GM19351 (cell line): ENCODE measurements around the gene BRF1.

Source experiments
- ATAC-seq: cut with Tn5 transposase; IDR thresholded peaks from one replicate; pipeline ENCODE4 v1.9.1; 2021; ENCODE audit warnings: mild to moderate bottlenecking, moderate library complexity; ENCODE audit not compliant: unreplicated experiment

BRF1 gene

DNA sequence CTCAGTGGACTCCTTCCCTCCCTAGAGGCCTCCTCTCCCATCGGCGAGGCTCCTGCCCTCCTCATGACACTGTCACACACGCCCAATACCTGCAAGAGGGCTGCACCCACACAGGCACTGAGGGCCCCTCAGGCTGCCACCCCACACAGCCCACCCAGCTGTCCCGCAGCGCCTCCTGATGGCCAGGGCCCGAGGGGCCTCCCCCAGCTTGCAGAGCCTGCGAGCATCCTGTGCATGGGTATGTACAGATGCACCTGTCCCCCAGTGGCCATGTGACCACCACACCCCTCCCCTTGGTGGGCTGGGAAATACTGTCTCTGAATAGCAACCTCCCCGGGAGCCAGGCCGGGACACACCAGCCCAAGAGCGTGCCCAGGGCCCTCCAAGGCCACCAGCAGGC, 100.7 kb downstream of the BRF1 start:
- no peak for ATAC-seq

DNA sequence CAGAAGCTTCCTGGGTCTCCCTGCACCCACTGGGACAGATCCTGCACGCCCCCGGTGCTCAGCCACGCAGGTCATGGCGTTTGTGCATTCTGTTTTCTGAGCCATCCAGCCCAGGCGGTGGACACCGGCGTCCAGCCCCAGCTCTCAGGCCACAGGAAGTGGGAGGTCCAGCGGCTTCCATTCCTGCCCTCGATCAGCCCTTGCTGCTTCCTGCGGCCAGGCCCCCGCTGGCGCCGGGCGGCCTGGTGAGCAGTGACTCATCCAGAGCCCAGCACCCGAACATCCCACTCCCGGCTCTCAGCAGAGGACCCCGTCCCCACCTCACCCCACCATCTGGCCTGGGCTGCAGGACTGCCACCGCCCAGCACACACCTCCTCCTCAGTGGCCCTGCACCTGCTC, 101.7 kb downstream of the BRF1 start:
- no peak for ATAC-seq

DNA sequence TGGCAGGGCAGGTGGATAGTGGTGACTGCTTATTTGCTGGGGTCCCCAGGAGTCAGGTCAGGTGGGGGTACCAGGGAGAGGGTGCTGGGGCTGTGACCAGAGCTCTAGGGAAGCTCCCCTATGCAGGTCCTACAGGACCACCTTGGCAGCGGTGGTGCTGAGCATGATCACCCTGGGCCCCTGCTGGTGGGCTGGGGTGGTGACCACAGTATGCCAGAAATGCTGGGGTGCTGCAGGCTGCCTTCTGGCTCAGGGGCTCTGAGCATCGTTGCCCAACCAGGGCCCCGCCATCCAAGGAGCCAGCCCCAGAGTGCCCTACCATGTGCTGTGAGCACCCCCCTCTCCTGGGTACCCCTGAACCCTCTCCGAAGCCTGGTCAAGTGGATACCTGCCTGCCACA, 102.2 kb downstream of the BRF1 start:
- no peak for ATAC-seq

DNA sequence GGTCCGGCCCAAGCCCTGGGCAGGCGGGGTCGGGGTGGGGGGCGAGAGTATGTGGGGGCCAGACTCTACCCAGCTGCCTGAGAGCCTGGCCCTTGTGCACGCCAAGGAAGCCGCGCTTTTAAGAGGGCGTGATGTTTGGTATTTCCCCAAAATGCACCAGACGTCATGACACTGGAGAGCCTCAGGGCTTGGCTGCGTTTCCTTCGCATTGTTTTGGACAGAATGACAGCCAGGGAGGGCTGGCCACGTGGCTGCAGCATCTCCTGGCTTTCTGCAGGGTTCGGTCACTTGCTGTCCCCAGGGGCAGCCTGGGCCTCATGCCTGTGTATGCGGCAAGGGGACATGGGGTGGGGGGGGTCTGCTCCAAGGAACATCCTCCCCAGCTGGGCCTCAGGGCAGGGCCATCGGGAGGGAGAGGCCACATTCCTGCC, 103.6 kb downstream of the BRF1 start:
- ATAC-seq, result no peak

DNA sequence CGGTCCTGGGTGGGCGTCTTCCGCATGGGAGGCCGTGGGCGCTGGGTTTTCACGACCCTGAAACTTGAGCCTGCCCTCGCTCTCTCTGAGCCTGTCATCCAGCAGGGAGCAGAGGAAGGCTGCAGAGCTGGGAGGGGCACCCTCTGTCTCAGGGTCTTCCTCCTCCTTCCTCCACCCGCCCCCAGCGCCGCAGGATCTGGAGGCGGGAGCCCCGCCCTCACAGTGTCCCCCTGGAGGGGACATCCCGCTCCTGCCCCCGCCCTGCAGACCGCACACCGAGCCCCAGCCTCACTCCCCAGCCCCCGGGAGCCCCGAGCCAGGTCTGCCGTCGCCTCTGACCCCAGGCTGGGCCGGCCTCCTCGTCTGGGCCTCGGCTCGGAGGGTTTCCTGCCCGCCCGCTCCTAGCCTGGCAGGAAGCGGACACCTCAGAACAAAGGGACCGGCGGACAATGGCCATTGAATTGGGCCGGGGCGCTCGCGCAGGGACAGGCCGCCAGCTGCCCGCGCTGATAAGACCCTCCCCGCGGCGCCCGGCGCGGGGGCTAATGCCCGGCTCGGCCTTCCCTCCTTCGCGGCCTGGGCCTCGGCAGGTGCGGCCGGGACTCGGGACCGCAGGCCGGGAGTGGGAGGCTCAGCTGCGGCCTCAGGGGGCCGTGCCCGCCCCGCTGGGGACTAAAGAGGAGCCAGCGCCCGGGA, 104.4 kb downstream of the BRF1 start:
- no peak for ATAC-seq

DNA sequence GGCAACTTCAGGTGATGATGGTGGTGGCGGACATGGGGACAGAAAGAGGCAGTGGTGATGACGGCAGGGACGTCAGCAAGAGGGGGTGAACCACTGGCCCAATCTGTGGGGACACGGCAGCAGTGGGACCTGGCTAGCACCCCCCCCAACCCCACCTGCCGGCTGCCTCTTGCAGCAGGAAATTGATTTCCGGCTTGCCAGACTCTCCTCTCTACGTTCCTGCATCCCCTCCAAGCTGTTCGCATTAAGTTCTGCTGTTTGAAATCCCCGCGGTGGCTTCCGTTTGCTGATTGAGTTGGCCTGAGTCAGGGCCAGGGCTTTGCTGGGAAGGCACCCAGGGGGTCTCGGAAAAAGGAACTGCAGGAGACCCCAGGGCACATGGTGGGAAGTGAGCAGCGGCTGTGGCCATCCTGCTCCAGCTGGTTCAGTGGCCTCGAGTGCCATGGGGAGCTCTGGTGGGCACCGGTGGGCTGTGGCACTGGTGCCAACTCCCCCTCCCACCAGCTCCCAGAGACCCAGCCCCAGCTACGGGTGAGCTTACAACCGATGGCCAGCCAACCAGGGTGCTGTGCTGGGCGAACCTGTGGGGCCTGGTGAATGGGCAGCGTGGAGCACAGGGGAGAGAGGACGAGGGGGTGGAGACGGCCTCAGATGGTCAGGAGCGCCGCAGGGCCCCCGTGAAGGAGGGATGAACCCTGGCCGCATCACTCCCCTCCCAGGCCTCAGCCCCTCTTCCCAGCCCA, 105.1 kb downstream of the BRF1 start:
- no peak for ATAC-seq

DNA sequence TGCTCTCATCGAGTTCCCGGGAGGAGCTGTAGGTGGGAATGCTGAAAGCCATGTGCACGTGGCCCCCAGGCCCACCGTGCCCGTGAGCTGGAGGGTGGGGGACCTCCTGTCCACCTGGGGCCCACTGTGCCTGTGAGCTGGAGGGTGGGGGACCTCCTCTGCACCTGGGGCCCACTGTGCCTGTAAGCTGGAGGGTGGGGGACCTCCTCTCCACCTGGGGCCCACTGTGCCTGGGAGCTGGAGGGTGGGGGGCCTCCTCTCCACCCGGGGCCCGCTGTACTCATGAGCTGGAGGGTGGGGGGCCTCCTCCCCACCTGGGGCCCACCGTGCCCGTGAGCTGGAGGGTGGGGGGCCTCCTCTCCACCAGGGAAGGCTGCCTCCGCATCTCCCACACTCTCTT, 105.8 kb downstream of the BRF1 start:
- ATAC-seq, result no peak

DNA sequence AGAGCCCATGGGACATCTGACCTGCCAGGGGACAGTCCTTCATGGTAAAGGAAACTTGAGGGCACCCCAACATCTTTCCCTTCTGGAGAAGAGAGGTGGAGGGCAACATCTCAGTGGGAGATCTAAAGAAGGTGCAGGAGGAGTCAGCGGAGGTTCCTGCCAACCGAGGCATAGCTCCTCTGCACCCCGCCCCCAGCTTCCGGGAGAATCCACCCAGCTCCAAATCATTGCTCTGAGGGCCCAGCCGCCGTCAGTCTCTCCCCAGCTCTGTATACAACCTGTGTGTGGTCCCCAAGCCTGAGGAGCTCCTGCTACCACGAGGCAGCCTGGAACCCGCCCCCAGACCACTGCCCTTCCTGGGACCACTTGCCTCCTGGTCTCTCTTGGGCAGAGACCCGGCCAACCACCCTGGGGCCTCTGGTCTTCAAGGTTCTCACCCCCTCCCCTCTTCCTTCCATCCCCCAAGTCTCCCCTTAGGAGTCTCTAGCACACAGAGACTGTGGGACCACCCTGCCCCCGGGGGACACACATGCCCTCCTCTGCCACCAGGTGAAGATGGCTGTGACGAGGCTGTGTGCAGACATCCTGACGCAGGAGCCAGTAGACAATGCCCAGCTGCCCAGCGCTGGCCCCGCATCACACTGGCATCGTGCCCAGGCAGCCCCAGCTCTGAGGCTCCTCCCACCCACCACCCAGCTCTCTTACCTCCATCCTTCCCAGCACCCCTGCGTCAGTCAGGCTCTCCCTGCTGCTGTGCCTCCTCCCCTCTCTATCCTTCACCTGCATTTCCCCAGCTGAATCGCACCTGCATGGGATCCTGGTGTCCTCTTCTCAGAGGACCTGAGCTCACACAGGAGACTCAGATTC, 106.7 kb downstream of the BRF1 start:
- no peak for ATAC-seq

DNA sequence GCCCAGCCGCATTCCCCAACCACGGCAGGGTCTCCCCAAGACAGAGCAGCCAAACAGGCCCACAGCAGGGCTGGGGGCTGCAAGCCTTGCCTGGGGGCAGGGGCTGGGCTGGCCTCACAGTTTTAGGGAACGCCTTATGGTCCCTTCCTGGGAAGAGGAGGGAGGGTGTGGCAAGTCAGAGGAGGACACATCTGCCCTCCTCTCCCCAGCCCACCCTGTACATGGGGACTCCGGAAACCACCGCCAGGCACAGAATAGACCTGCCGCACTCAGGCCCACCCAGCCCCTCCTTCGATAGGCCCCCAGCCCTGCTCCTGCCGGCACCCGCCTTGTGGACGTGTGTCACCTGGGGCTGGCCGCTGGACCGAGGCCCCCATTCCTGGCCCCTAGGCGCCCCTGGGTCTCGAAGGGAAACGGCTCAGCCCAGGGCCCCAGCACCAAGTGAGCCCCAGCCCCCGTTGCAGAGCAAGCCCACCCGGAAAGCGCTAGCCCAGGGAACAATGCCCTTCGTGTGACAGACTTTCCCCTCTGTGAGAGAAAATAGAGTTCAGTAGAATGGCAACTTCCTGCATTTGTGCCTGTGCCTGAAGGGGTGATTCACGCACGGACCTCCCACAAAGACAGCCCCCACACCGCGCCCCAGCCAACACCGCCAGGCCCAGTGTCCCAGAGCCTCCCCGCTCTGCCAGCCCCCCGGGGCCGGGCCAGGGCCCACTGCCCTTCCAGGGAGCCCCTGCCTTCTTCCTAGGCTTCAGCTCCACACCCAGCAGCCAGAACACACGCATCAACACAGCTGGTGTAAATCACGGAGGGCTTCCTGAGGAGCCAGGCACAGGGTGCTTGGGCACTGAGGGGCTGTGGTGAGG, 107.7 kb downstream of the BRF1 start:
- ATAC-seq, result no peak

DNA sequence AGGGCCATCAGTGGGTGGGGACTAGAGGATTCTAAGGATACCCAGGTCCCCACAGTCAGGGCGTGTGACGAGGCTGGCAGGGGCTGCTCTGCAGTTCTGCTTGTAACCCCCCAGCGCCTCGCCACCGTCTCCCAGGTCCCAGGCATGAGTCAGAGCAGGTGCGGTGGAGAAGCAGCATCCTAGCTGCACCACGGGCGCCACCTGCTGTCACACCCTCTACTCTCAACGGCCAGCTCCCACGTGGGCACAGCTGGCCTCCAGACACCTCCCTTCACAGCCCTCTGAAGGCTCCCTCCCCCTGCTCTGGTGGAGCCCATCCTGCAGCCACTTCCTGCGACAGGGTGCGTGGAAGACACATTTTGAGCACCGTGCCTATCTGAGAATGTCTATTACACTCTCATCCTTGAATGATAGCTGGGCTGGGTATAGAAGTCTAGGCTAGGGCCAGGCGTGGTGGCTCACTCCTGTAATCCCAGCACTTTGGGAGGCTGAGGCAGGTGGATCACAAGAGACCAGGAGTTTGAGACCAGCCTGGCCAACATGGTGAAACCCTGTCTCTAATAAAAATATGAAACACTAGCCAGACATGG, 112.8 kb downstream of the BRF1 start:
- ATAC-seq, result no peak

DNA sequence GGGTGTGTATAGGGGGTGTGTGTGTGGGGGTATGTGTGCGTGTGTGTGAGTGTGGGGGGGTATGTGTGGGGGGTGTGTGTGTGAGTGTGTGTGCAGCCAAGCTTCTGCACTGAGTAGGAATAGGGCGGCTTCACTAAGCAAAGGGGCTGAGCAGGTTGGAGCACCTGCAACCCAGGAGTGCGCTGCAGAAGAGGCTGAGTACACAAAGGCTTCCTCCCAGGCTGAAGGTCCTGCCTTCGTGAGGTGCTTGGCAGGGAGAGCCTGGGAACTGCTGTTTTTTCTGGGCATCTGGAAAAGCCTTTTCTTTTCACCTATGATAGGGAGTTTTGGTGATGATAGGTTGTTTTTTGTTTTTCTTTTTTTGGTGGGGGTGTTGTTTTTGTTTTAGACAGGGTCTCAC, 113.7 kb downstream of the BRF1 start:
- no peak for ATAC-seq

DNA sequence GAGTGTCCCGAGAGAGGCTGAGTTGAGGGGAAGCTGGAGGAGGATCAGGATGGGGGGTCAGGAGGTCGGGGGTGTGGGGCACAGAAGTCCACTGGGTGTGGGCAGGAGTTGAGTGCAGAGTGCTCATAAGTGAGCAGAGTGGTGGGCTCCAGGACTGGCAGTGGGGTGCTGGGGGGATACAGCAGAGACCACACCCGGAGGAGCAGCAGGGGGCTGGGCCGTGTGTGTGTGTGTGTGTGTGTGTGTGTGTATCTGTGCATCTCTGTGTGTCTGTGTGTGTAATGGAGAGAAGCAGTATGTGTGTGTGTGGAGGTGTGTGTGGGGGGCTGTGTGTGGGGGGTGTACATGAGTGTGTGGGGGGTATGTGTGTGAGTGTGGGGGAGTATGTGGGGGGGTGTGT, 114.8 kb downstream of the BRF1 start:
- ATAC-seq, result no peak

DNA sequence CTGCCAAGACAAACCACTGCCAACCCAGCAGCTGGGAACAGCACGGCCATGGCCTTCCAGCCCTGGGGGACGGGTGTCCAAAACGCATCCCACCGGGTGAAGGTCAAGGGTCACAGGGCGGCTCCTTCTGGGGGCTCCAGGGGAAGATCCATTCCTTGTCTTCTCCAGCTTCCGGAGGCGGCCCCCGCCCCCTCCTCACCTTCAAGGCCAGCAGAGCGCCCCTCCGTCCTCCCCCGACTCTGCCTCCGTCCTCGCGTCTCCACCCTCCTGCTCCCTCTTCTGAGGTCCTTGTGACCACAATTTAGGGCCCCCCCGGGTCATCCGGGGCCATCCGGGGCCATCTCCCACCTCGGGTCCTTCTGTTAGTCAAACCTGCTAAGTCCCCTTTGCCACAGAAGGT, 115.8 kb downstream of the BRF1 start:
- ATAC-seq, result no peak

DNA sequence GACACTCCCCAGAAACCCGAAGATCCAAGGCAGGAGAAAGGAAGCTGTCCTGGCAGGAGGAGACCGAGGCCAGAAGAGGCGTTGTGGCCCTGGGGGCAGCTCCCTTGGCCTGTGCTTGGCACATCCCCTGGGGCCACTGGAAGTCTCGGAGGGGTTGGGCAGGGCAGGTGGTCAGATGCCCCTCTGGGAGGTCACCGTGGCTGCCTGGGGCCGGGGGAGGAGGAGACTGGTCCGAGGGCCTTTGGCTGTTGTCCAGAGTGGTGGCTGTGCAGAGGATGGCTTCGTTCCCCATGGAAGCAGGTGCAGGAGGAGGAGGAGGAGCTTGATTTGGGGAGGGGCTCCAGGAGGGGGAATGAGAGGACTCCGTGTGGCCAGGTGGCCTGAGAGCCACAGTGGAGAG, 116.3 kb downstream of the BRF1 start:
- ATAC-seq, result no peak

DNA sequence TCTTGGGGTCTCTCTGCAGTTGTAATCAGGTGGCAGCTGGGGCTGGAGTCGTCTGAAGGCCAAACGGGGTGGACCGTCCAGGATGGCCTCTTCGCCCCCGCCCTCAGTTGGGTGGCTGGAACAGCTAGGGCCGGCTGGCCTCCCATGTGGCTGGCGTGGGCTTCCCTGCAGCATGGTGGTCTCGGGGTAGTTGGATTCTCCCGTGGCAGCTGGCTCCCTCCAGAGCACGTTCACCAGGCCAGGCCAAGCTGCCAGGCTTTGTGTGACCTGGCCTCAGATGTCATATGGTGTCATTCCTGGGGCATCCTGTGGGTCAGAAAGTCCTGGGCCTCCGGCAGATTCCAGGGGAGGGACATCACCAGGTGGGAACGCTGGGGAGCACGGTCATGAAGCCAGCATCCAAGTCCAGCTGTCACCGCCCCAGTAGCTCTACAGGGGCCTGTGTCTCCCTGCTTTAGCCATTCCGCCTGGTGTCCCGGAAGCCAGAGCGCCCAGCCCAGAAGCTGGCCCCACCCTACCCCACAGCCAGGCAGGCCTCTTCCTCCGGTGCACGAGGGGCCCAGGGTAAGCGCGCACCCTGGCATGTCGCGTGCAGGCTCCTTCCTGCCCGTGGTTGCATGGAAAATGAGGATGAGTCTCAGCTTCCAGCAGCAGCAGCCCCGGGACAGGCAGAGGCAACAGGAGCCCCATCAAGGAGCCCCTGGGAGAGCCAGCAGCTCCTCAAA, 118.3 kb downstream of the BRF1 start:
- ATAC-seq, result no peak

DNA sequence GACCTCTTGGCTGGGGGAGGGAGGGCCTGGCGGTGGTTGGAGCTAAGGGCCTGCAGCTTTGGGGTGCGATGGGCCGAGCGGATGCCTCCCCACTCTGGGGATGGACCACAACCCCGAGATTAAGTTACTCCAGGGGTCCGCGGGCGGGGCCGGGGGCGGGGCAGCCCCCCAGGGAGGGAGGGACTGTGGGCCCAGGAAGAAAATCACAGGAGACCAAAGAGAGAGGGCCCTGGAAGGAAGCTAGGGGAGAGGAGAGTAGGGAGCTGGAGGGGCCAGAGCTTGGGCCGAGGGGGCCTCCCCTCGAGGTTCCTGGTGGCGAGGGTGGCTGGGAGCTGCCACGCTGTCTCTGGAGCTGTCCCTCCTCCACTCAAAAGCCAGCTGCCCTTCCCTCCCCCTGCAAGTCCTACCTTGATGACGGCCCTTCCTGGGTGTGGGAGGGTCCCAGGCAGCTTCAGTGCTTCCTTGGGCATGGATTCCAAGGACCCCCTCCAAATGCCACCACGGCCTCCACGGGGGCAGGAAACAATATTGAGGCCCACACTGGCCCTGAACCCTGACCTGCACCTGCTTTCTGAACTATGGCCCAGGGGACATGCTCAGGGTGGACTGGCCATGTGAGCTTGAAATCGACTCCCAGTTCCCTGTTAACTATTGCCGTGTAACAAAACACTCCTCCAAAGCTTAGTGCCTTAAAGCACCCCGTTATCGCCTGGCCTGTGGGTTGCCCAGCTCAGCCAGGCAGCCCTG, 119.1 kb downstream of the BRF1 start:
- ATAC-seq, result no peak

DNA sequence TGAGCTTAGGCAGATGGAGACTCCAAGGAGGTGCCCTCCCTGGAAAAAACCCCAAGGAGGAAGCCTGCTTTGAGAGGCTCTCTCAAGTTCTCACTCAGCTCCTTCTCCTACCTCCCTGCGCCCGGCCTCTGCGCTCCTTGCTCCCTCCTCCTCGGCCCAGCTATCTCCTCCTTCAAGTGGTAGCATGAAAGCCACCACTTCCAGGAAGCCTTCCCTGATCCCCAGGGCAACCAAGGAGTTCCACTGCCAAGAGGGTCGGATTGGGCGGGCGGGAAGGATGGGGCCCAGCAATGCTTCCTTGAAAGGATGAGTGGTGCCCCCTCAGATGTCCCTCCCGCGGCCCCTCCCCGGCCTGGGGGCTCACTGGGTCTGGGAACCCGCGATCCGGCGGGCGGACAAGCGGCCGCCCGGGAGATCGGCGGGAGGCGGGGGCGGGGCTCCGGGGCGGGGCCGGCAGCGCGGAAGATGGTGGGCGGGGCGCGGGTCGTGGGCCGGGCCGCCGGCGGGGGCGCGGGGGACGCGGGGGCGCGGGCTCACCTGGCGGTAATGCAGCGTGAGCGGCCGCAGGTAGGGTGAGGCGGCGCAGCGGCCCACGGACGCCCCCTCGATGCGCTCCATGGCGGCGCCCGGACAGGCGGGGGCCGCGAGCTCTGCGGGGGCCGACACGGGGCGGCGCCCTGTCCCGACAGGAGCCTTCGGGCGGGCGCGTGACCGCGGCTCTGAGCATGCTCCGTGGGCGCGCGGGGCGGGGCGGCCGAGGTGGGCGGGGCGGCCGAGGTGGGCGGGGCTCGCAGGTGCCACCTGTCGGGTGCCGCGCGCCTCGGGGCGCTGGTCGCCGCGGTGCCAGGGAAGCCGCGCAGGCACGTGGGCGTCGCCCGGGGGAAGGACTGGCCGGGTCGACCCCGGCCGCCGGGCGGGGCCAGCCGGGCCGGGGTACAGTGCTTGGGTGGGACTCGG, 119.9 kb downstream of the BRF1 start, which contains the start of gene NUDT14:
TSS of gene NUDT14 (minus strand) at position 721 of the 957 bp plus-strand sequence. CDS start at position 618, 103 bp downstream.
- peak; percentile 75 for ATAC-seq

DNA sequence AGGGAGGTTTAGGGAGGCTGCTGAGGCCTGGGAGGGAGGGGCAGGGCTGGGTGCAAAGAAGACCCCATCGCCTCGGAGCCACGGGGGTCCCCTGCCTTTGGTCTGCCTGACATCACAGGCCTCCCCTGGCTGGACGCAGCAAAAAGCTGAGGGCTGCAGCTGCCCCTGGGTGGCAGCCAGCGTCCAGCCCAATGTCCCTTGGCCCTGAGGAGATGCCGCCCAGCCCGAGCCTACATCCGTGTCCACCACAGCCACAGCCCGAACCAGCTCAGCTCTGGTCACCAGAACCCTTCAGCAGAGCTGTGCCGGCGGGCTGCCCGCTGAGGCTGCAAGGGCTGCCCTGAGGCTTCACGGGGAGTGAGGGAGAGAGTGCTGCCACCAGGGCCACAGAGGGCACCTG, 121.6 kb downstream of the BRF1 start:
- no peak for ATAC-seq
